GM18498 (cell line): ENCODE measurements around the gene GABRE.
"Not testable (repeated sequence)": the region's sequence is repeated elsewhere in the genome, so short reads cannot be mapped to it uniquely, and the experiment has no call there.

Experiments
- ATAC-seq: cut with Tn5 transposase; IDR thresholded peaks from one replicate; pipeline ENCODE4 v1.9.1; 2021; ENCODE audit warnings: mild to moderate bottlenecking, moderate library complexity; ENCODE audit not compliant: unreplicated experiment

Gene GABRE

GRCh38 chrX:151970661-151971060 is 3.8 kb downstream of the GABRE start:
- ATAC-seq: no peak

DNA sequence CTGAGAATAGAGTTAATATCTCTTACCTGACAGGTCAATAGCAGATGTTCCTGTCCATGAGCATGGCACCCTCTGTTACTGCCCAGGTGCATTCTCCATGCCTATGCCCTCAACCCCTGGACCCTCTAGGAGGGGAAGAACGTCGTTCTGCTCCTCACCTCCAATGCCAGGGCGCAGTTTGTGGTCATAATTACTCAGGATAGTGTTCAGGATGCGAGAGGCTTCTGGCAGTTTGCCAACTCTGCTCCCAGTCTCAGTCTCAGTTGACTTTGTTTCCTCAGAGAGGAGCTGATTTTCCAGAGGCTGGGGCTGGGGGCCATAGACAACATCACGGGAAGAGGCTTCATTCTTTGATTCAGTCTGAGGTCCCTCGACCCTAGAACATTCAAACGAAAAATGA is 4.4 kb downstream of the GABRE start:
- no peak for ATAC-seq

DNA sequence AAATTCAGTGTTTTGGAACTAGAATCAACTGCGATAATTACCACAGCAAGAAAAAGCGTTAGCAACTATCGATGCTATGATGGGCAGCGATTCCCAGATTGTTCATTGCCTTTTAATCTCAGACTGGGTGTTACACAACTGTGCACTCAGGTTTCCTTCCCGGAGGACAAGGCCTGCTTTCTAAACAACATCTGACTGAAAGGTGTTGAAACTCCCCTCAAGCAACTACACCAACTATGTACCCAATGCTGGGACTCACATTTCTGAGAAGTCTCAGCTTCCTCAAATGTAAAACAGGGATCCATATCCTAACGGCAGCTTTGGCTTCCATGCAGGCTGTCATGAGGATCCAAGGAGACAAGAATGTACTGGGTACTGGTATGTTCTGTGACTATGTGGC is 8.2 kb downstream of the GABRE start:
- no peak for ATAC-seq

DNA sequence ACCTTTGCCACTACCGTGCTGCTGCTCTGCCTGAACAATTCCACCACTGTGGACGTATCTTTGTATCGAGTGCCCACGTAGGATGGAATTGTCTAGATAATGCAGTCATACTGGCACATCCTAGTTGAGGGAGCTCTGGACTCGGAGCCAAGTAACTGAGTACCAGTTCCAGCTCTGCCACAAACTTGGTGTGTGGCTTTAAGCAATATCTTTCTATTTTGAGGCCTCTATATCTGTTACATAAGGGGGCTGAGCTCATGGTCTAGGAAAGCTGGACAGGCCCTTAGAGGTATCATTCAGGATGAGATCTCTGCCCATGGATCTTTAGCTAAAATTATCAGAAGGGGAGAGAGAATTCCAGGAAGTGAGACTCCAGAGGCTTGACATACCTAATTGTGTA is 12.4 kb downstream of the GABRE start:
- no peak for ATAC-seq

- no peak for ATAC-seq
These were observed 16.4 kb downstream of the GABRE start for GRCh38 chrX:151958101-151958500.

DNA sequence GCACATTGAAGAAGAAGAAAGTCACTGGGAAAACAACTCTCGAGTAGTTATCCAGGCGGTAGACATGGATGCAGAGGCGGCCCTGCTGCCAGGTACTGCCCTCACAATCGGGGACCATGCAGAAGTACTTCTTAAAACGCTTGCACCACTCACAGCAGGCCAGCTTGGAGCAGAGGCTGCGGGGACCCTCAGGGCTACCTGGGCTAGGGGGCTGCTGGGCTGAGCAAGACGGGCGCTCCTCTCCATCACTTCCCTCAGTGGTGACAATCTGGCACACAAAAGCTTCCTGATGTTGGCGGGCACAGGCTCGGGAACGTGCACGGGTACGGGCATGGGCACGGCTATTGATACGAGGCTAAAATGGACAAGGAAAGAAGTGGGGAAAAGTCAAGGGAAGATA is 19.7 kb downstream of the GABRE start:
- ATAC-seq: no peak

- no peak for ATAC-seq
These were observed 36.3 kb downstream of the GABRE start for GRCh38 chrX:151938172-151938571.

DNA sequence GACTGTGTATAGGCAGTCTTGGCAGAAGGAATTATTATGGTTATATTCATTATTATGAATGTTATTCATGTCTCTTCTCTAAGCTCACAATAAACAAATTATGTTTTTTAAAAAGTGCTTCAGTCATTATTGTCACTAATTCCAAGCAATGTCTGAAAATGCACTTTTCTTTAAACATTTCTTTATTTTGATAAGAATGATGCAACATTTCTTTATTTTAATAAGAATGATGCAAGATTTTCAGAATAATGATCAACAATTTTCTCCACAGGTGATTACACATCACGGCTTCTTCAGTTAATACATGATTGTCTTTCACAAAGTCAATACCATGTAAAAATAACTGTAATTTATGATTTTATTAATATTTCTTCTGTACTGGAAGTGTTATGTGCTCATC is 39.1 kb downstream of the GABRE start:
- no peak for ATAC-seq

DNA sequence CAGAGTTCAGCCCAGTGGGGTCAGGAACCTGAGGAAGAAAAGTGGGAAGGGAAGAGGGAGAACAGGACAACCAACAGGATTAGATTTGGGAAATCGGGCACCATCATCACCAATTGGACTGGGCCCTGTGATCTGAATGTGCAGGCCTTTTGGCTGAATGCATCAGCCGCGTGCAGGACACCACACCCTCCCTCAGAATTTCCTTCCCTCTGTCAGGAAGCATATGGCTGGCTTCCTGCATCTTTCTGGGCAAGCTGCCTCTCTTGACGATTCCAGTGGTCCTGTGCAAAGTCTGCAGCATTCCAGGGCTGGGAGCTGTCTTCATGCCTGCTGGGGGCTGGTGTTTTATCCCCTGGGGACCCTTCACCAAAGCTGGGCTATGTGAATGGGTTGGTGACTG is 45.4 kb downstream of the GABRE start:
- ATAC-seq: no peak

DNA sequence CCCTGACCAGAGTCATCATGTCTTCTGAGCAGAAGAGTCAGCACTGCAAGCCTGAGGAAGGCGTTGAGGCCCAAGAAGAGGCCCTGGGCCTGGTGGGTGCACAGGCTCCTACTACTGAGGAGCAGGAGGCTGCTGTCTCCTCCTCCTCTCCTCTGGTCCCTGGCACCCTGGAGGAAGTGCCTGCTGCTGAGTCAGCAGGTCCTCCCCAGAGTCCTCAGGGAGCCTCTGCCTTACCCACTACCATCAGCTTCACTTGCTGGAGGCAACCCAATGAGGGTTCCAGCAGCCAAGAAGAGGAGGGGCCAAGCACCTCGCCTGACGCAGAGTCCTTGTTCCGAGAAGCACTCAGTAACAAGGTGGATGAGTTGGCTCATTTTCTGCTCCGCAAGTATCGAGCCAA is 50.8 kb downstream of the GABRE start:
- no peak for ATAC-seq

GRCh38 chrX:151922692-151923091 is 51.8 kb downstream of the GABRE start:
- no peak for ATAC-seq

DNA sequence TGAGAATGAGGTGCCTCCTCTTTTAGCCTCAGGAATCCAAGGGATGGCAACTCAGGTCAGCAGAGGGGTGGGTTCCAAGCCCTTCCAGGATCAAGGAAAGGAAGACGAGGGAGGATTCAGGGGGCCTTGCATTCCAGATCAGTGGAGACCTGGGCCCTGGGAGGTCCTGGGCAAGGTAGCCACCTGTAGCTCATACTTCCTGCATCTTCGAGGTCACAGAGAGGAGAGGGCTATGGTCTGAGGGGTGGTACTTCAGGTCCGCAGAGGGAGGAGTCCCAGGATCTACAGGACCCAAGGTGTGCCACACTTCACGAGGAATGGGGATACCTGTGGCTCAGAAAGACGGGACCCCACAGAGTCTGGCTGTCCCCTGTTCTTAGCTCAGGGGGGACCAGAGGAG is 52.6 kb downstream of the GABRE start:
- no peak for ATAC-seq

DNA sequence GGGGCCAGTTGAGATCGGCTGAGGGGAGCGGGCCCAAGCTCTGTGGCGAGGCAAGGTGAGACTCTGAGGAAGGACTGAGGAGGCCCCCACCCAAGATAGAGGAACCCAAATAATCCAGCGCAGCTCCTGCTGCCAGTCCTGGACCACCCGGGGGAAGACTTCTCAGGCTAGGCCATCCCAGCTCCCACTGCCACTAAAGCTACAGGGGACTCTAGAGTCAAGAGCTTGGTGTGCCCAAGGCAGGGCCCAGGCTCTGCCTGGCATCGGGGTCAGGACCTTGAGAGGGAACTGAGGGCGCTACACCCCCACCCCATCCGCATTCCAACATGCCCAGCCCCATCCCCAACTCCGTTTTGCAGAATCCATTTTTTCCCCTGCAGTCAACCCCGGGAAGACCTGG is 53.2 kb downstream of the GABRE start:
- ATAC-seq: no peak

- no peak for ATAC-seq
These were observed 53.9 kb downstream of the GABRE start for GRCh38 chrX:151920530-151920929.

DNA sequence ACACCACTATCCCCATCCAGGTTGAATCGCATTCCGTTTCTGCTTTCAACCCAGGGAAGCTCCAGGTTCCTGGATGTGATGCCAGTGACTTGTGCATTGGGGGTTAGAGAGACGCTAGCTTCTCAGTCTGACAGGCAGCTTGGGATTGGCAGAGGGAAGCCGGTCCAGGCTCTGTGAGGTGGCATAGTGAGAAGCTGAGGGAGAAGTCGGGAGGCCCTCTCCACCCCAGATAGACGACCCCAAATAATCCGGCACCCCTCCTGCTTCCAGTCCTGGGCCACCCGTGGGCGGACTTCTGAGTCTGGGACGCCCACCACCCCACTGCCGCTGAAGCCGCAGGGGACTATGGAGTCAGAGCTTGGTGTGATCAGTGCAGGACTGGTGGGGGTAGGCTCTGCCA is 54.4 kb downstream of the GABRE start:
- ATAC-seq: no peak

GRCh38 chrX:151919610-151920009 is 54.9 kb downstream of the GABRE start:
- no peak for ATAC-seq

DNA sequence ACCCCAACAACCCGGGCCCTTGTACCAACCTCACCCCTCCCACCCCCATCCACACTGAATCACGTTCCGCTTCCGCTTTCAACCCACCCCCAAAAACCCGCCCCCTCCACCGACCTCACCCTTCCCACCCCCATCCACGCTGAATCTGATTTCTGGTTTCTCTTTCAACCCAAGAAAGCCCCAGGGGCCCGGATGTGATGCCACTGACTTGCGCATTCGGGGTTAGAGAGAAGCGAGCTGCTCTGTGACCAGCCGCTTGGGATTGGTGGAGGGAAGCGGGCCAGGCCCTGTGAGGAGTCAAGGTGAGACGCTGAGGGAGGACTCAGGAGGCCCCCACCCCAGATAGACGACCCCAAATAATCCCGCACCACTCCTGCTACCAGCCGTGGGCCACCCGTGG is 55.7 kb downstream of the GABRE start:
- ATAC-seq: not testable (repeated sequence)

DNA sequence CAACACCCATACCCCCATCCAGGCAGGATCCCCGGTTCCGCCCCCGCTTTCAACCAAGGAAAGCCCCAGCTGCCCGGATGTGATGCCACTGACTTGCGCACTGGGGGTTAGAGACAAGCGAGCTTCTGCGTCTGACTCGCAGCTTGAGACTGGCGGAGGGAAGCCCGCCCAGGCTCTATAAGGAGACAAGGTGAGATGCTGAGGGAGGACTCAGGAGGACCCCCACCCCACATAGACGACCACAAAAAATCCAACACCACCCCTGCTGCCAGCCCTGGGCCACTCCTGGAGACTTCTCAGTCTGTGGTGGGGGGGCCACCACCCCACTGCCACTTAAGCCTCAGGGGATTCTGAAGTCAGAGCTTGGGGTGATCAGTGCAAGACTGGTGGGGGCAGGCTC is 61.7 kb downstream of the GABRE start, which contains the start of gene MAGEA4:
Gene MAGEA4, plus strand, starts transcription at position 110 of the 400 bp plus-strand sequence. CDS start 10,776 bp downstream, outside the sequence.
- no peak for ATAC-seq

- no peak for ATAC-seq
These were observed 62.3 kb downstream of the GABRE start for GRCh38 chrX:151912221-151912620.

DNA sequence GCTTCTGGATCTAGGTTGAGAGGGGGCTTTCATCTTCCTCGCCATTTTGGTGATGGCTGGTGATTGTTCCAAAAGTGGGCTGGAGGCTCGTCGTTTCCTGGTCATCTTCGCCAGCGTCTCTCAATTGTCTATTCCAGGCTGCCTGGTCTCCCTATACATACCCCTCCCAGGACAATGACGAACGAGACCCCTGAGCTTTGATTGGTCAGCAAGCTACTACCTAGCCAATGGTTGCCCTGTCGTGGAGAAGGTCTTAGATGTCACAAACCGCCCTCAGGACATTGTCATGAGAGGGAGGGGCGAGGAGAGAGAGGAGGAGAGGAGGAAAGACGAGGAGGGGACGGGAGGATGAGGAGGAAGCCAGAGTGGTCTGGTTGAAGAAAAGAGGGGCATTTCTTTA is 69.5 kb downstream of the GABRE start:
- ATAC-seq: no peak
